Thymus (tissue), 11 donors: Measurements from ENCODE around the gene MAD2L2. TPM values are rescaled to one million over a fixed set of nuclear protein-coding genes. Genes with fewer than 3 reads are reported as not detected.
A peak's percentile ranks its signal among the peaks of the same experiment; 100 is the strongest.

Experiments used
- DNase-seq, 9 donors: peaks; one replicate each; pipeline ENCODE4 v3.0.0-alpha.2; 2013; ENCODE audit warnings: low spot score in 9 of 9, low read depth in 6 of 9, missing footprints in 1 of 9
- H3K27ac ChIP-seq, 2 donors: one replicate each; pipeline ENCODE4 v1.5.1; 2013; ENCODE audit warnings: control low read depth in 1 of 2, low read depth in 1 of 2, low read length in 1 of 2, mild to moderate bottlenecking in 1 of 2, moderate library complexity in 1 of 2
- H3K27me3 ChIP-seq, 2 donors: one replicate each; pipeline ENCODE4 v1.5.1; 2013; ENCODE audit warnings: low read length in 1 of 2; ENCODE audit not compliant: control insufficient read depth in 2 of 2, insufficient read depth in 1 of 2
- H3K36me3 ChIP-seq, 2 donors: one replicate each; pipeline ENCODE4 v1.5.1; 2013; ENCODE audit warnings: low read length in 1 of 2, mild to moderate bottlenecking in 1 of 2, moderate library complexity in 1 of 2; ENCODE audit not compliant: control insufficient read depth in 2 of 2, insufficient read depth in 2 of 2
- H3K4me1 ChIP-seq, 2 donors: one replicate each; pipeline ENCODE4 v1.5.1; 2013; ENCODE audit warnings: low read length in 2 of 2; ENCODE audit not compliant: control insufficient read depth in 2 of 2, insufficient read depth in 2 of 2
- H3K4me3 ChIP-seq, 2 donors: one replicate each; pipeline ENCODE4 v1.5.1; 2013; ENCODE audit warnings: low read length in 2 of 2, control low read depth in 1 of 2, mild to moderate bottlenecking in 1 of 2
- H3K9me3 ChIP-seq, 2 donors: one replicate each; pipeline ENCODE4 v1.5.1; 2013; ENCODE audit warnings: low read length in 1 of 2, mild to moderate bottlenecking in 1 of 2; ENCODE audit not compliant: control insufficient read depth in 2 of 2, insufficient read depth in 1 of 2
- WGBS: extraction: QIAGEN DNeasy Blood & Tissue Kit; methylation state at CpG from one replicate; pipeline ENCODE4 v1.1.7; 2013; 5-methylcytosine and 5-hydroxymethylcytosine counted together
- polyA plus RNA-seq: library from polyadenylated mRNA; stranded (reverse); fragments of 200-250 nt; gene quantifications from one replicate; pipeline ENCODE4 v1.2.3, GENCODE V29; 2013
- total RNA-seq: library from RNA; stranded (reverse); fragments of 120-200 nt; gene quantifications from one replicate; pipeline ENCODE4 v1.2.4, GENCODE V29; 2013
- donor health status: healthy.

MAD2L2 gene
- total and polyA plus RNA-seq, 2 donors = 49.6 to 61.6 TPM

GRCh38 chr1:11678442-11678841, 2.5 kb downstream of the MAD2L2 start:
- Histone ChIP-seq H3K27me3 (peaks cover 0 to 3% of the 10 kb centered on the region in 2 donors), H3K4me3 (no peak overlapping the region), H3K36me3 (peaks cover 27 to 36% of the 10 kb centered on the region in 2 donors), H3K27ac (no peak overlapping the region), H3K9me3 (peaks cover 0 to 4% of the 10 kb centered on the region in 2 donors), H3K4me1 (peaks cover 12 to 21% of the 10 kb centered on the region in 2 donors)
- no peak for DNase-seq
- WGBS = 98% methylated on average over 2 of the region's 2 CpGs

- no peaks in the 10 kb centered on the region for H3K27me3 ChIP-seq
- DNase-seq = no peak
- peaks cover 41 to 53% of the 10 kb centered on the region in 2 donors for H3K36me3 ChIP-seq
- no peaks in the 10 kb centered on the region for H3K9me3 ChIP-seq
- H3K4me3 ChIP-seq = no peak overlapping the region
- 95% methylated on average over 10 of the region's 10 CpGs for WGBS
- peaks cover 6 to 10% of the 10 kb centered on the region in 2 donors for H3K4me1 ChIP-seq
- no peak overlapping the region for H3K27ac ChIP-seq
These were observed 4.4 kb downstream of the MAD2L2 start for GRCh38 chr1:11676386-11677103.

GRCh38 chr1:11675325-11675724, 5.6 kb downstream of the MAD2L2 start:
- Histone ChIP-seq H3K9me3 (no peaks in the 10 kb centered on the region), H3K4me1 (peaks cover 5 to 6% of the 10 kb centered on the region in 2 donors), H3K36me3 (peaks cover 43 to 64% of the 10 kb centered on the region in 2 donors), H3K27me3 (no peaks in the 10 kb centered on the region), H3K27ac (no peak overlapping the region), H3K4me3 (no peak overlapping the region)
- 97% methylated on average over 10 of the region's 10 CpGs for WGBS
- DNase-seq = no peak

- Histone ChIP-seq H3K4me3 (no peak overlapping the region), H3K4me1 (peaks cover 0 to 3% of the 10 kb centered on the region in 2 donors), H3K27ac (no peak overlapping the region), H3K27me3 (no peaks in the 10 kb centered on the region), H3K9me3 (no peaks in the 10 kb centered on the region), H3K36me3 (peaks cover 43 to 66% of the 10 kb centered on the region in 2 donors)
- 98% methylated on average over 14 of the region's 14 CpGs for WGBS
- DNase-seq = no peak
These were observed 6.5 kb downstream of the MAD2L2 start for GRCh38 chr1:11674488-11674887.

GRCh38 chr1:11673089-11673769, 7.7 kb downstream of the MAD2L2 start:
- Histone ChIP-seq H3K27ac (no peak overlapping the region), H3K4me1 (peaks cover 0 to 3% of the 10 kb centered on the region in 2 donors), H3K27me3 (no peaks in the 10 kb centered on the region), H3K36me3 (peaks cover 43 to 74% of the 10 kb centered on the region in 2 donors), H3K9me3 (no peaks in the 10 kb centered on the region), H3K4me3 (no peak overlapping the region)
- DNase-seq = no peak
- 97% methylated on average over 14 of the region's 14 CpGs for WGBS

- H3K27ac ChIP-seq = no peak overlapping the region
- no peaks in the 10 kb centered on the region for H3K27me3 ChIP-seq
- DNase-seq = no peak
- H3K36me3 ChIP-seq = peaks cover 40 to 73% of the 10 kb centered on the region in 2 donors
- 95% methylated on average over 14 of the region's 14 CpGs for WGBS
- no peak overlapping the region for H3K4me3 ChIP-seq
- peaks cover 0 to 3% of the 10 kb centered on the region in 2 donors for H3K4me1 ChIP-seq
- no peaks in the 10 kb centered on the region for H3K9me3 ChIP-seq
These were observed 9.2 kb downstream of the MAD2L2 start for GRCh38 chr1:11671544-11672286.

- Histone ChIP-seq H3K36me3 (peaks cover 39 to 67% of the 10 kb centered on the region in 2 donors), H3K4me1 (peaks cover 0 to 3% of the 10 kb centered on the region in 2 donors), H3K4me3 (no peak overlapping the region), H3K9me3 (no peaks in the 10 kb centered on the region), H3K27me3 (no peaks in the 10 kb centered on the region), H3K27ac (no peak overlapping the region)
- WGBS = 97% methylated on average over 6 of the region's 6 CpGs
- no peak for DNase-seq
These were observed 9.8 kb downstream of the MAD2L2 start for GRCh38 chr1:11671205-11671543.

GRCh38 chr1:11670747-11671146, 10.2 kb downstream of the MAD2L2 start:
- WGBS = 88% methylated on average over 6 of the region's 6 CpGs
- H3K9me3 ChIP-seq = no peaks in the 10 kb centered on the region
- H3K4me3 ChIP-seq = no peak overlapping the region
- H3K36me3 ChIP-seq = peaks cover 35 to 63% of the 10 kb centered on the region in 2 donors
- H3K4me1 ChIP-seq = peaks cover 0 to 3% of the 10 kb centered on the region in 2 donors
- peaks cover 0 to 2% of the 10 kb centered on the region in 2 donors for H3K27me3 ChIP-seq
- H3K27ac ChIP-seq = peak overlapping the region in 1 of 2 donors; percentile 5
- no peak for DNase-seq

- no peak for DNase-seq
- Histone ChIP-seq H3K4me1 (peaks cover 5 to 9% of the 10 kb centered on the region in 2 donors), H3K9me3 (no peaks in the 10 kb centered on the region), H3K27me3 (peaks cover 0 to 17% of the 10 kb centered on the region in 2 donors), H3K27ac (no peak overlapping the region), H3K36me3 (peaks cover 17 to 43% of the 10 kb centered on the region in 2 donors), H3K4me3 (no peak overlapping the region)
- 97% methylated on average over 14 of the region's 14 CpGs for WGBS
These were observed 12.4 kb downstream of the MAD2L2 start for GRCh38 chr1:11668516-11668915.
